NCI-H748 (cell line): ENCODE data around the gene RIBC2.

Experiments
- DNase-seq: peaks from one replicate; lab custom pipeline; 2025; ENCODE audit not compliant: unreplicated experiment; lab: John Stamatoyannopoulos, UW

The RIBC2 gene

GRCh38 chr22:45472426-45472825 is 58.9 kb downstream of the RIBC2 start:
- DNase-seq = no peak

- no peak for DNase-seq
Measured at GRCh38 chr22:45473626-45474237, 60.2 kb downstream of the RIBC2 start.

- no peak for DNase-seq
Measured at GRCh38 chr22:45475063-45475747, 61.7 kb downstream of the RIBC2 start.

GRCh38 chr22:45475851-45476514 is 62.5 kb downstream of the RIBC2 start:
- DNase-seq = no peak

GRCh38 chr22:45476814-45477213 is 63.3 kb downstream of the RIBC2 start:
- no peak for DNase-seq

GRCh38 chr22:45477366-45478107 is 64.0 kb downstream of the RIBC2 start:
- no peak for DNase-seq

GRCh38 chr22:45478108-45478771 is 64.7 kb downstream of the RIBC2 start:
- no peak for DNase-seq

GRCh38 chr22:45480717-45481116 is 67.2 kb downstream of the RIBC2 start:
- no peak for DNase-seq

GRCh38 chr22:45481661-45482060 is 68.2 kb downstream of the RIBC2 start:
- no peak for DNase-seq
